Vagina (tissue), 2 donors: Measurements from ENCODE around the gene ITPR1.

Source experiments
- POLR2A ChIP-seq, 2 donors: fragments of 450-650 bp; IDR thresholded peaks; one replicate each; pipeline ENCODE4 v1.6.1; 2017; ENCODE audit warnings: antibody characterized with exemption in 2 of 2, mild to moderate bottlenecking in 2 of 2, moderate library complexity in 2 of 2
- TF ChIP-seq, protein P1 (sequence below), 3 experiments: fragments of 450-650 bp in 2 of 3; fragments of 200-600 bp in 1 of 3; sonication (generic) in 1 of 3; IDR thresholded peaks; one replicate each; pipeline ENCODE4 v1.5.1; 2017 to 2019; ENCODE audit warnings: antibody characterized with exemption in 3 of 3, mild to moderate bottlenecking in 2 of 3, moderate library complexity in 2 of 3

DNA sequence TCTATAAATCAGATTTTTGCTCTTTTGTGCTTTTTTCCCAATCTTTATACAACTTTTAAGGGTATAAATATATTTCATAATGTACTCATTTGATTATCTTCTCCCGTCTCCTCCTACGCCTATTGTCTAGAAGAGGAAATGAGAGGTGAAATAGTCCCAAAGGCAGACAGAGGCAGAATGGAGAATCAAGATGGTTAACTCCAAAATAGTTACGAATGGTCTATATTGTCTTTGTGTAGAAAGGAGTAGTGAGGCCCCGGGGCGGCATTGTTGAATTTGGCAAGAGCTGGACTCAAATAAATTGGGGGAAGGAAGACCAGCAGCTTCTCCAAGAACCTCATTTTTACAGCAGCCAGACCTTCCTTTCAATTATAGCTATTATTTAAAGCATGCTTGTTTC lies 23.9 kb downstream of the ITPR1 start:
- TF ChIP-seq, protein P1, sequence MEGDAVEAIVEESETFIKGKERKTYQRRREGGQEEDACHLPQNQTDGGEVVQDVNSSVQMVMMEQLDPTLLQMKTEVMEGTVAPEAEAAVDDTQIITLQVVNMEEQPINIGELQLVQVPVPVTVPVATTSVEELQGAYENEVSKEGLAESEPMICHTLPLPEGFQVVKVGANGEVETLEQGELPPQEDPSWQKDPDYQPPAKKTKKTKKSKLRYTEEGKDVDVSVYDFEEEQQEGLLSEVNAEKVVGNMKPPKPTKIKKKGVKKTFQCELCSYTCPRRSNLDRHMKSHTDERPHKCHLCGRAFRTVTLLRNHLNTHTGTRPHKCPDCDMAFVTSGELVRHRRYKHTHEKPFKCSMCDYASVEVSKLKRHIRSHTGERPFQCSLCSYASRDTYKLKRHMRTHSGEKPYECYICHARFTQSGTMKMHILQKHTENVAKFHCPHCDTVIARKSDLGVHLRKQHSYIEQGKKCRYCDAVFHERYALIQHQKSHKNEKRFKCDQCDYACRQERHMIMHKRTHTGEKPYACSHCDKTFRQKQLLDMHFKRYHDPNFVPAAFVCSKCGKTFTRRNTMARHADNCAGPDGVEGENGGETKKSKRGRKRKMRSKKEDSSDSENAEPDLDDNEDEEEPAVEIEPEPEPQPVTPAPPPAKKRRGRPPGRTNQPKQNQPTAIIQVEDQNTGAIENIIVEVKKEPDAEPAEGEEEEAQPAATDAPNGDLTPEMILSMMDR (IDR thresholded peaks at IDR 0.05): no peak
- no peak for TF ChIP-seq POLR2A (IDR thresholded peaks at IDR 0.05)
